Measurements from ENCODE around the gene CHRNB1. TPM values are rescaled to one million over a fixed set of nuclear protein-coding genes. Genes with fewer than 3 reads are reported as not detected.

The CHRNB1 gene
- total RNA-seq, 1 donor = 6.1 TPM

GRCh38 chr17:7460850-7461660 lies 16.2 kb downstream of the CHRNB1 start:
- no peak for DNase-seq (ENCODE audit: low read depth)
- no peak for TF ChIP-seq CTCF (IDR thresholded peaks at IDR 0.05; ENCODE audit: insufficient read depth, low read length)
- no peak overlapping the region for H3K4me3 ChIP-seq (ENCODE audit: low read depth, low read length)

GRCh38 chr17:7462474-7463371 lies 17.9 kb downstream of the CHRNB1 start:
- no peak for DNase-seq (ENCODE audit: low read depth)
- no peak for TF ChIP-seq CTCF (IDR thresholded peaks at IDR 0.05; ENCODE audit: insufficient read depth, low read length)

GRCh38 chr17:7463372-7463846 lies 18.5 kb downstream of the CHRNB1 start:
- no peak overlapping the region for H3K4me3 ChIP-seq (ENCODE audit: low read depth, low read length)
- no peak for TF ChIP-seq CTCF (IDR thresholded peaks at IDR 0.05; ENCODE audit: insufficient read depth, low read length)
- DNase-seq (ENCODE audit: low read depth) = no peak

More at GRCh38 chr17:7462474-7463371, 17.9 kb downstream of the CHRNB1 start:
- no peak overlapping the region for H3K4me3 ChIP-seq (ENCODE audit: low read depth, low read length)

- no peak for TF ChIP-seq CTCF (IDR thresholded peaks at IDR 0.05; ENCODE audit: insufficient read depth, low read length)
- DNase-seq (ENCODE audit: low read depth) = no peak
- H3K4me3 ChIP-seq (ENCODE audit: low read depth, low read length) = no peak overlapping the region
Measured at GRCh38 chr17:7464081-7464480, 19.2 kb downstream of the CHRNB1 start.

- no peak for DNase-seq (ENCODE audit: low read depth)
- TF ChIP-seq CTCF (IDR thresholded peaks at IDR 0.05; ENCODE audit: insufficient read depth, low read length) = no peak
Measured at GRCh38 chr17:7465597-7466275, 20.9 kb downstream of the CHRNB1 start.

GRCh38 chr17:7466318-7466638 lies 21.4 kb downstream of the CHRNB1 start:
- H3K4me3 ChIP-seq (ENCODE audit: low read depth, low read length) = no peak overlapping the region
- DNase-seq (ENCODE audit: low read depth) = no peak
- TF ChIP-seq CTCF (IDR thresholded peaks at IDR 0.05; ENCODE audit: insufficient read depth, low read length) = no peak

More at GRCh38 chr17:7465597-7466275, 20.9 kb downstream of the CHRNB1 start:
- H3K4me3 ChIP-seq (ENCODE audit: low read depth, low read length) = no peak overlapping the region

All from fibroblast of the aortic adventitia (primary cell).